SK-N-MC (cell line): ENCODE measurements around the gene SFSWAP.

Experiments
- EZH2 ChIP-seq: fragments of 200-600 bp; sonication (generic); IDR thresholded peaks from one replicate; pipeline ENCODE4 v1.6.1; 2017; ENCODE audit warnings: antibody characterized with exemption
- FOXP2 ChIP-seq: optimal IDR thresholded peaks from 2 replicates; pipeline ENCODE3; 2011; ENCODE audit warnings: mild to moderate bottlenecking, moderate library complexity; ENCODE audit not compliant: insufficient read depth; ENCODE audit errors: extremely low read length, control extremely low read depth
- POLR2AphosphoS5 ChIP-seq: IDR thresholded peaks from 2 replicates; pipeline ENCODE4 v1.6.1; 2012; ENCODE audit warnings: mild to moderate bottlenecking, low read depth, low read length, borderline replicate concordance

GRCh38 chr12:131818821-131819585, 108.1 kb downstream of the SFSWAP start:
- TF ChIP-seq EZH2 (no peak), POLR2AphosphoS5 (no peak), FOXP2 (no peak)
